ENCODE results near the gene SLAMF8. TPM values are rescaled to one million over a fixed set of nuclear protein-coding genes. Genes with fewer than 3 reads are reported as not detected.

SLAMF8 gene
- total and polyA plus RNA-seq, 2 of the 8 experiments (the other 6 are each of a cell fraction or from before 2014, with no cell fraction given), result not detected

GRCh38 chr1:159804924-159805323, 21.7 kb upstream of the SLAMF8 start:
- no peak overlapping the region for H3K56ac ChIP-seq (replicated peaks; ENCODE audit: insufficient read length, low read depth, low read length)
- no peak overlapping the region for H2BK12ac ChIP-seq (ENCODE audit: low read depth, low read length)
- H3K4me2 ChIP-seq (ENCODE audit: insufficient read depth in 1 of 2, low read depth in 2 of 2, low read length in 2 of 2), result no peak overlapping the region
- H3K4ac ChIP-seq (replicated peaks; ENCODE audit: insufficient read length, low read depth, low read length), result no peak overlapping the region
- peaks cover 3% of the 10 kb centered on the region; the same call in 1 of the 2 replicates for H3K23me2 ChIP-seq (ENCODE audit: low read depth, low read length)
- H3K23ac ChIP-seq (ENCODE audit: insufficient read length), result no peak overlapping the region
- 83% methylated on average over 2 of the region's 2 CpGs; no CpG with 5 or more reads in 1 of the 2 experiments for WGBS, 2 experiments (ENCODE audit: extremely low coverage in 1 of 2, insufficient coverage in 1 of 2, insufficient read length in 1 of 2, insufficient replicate concordance in 2 of 2, low coverage in 1 of 2, low lambda C conversion rate in 2 of 2, missing lambda C conversion rate in 1 of 2)
- no peaks in the 10 kb centered on the region for H4K20me1 ChIP-seq (replicated peaks in 1 of 2; ENCODE audit: control insufficient read depth in 1 of 2, insufficient read depth in 2 of 2, low read length in 2 of 2)
- no peaks in the 10 kb centered on the region for H3K9me3 ChIP-seq (ENCODE audit: insufficient read depth in 2 of 2, low read depth in 1 of 2, low read length in 1 of 2)
- POLR2A ChIA-PET (ENCODE audit: partially characterized antibody), result interaction anchor here (0.7 to 1.8 kb wide), 5 partner anchors 19 to 321 kb away, joined by 3 to 6 read pairs (median 4); no protein-coding TSS in a partner anchor
- no peaks in the 10 kb centered on the region for H3K4me1 ChIP-seq (replicated peaks in 1 of 4; ENCODE audit: control insufficient read depth in 3 of 4, insufficient read depth in 4 of 4, low read length in 3 of 4)
- no peaks in the 10 kb centered on the region for H3K79me1 ChIP-seq (ENCODE audit: low read depth, low read length)
- H3K27ac ChIP-seq (ENCODE audit: low read depth, low read length), result no peak overlapping the region
- CTCF ChIA-PET (ENCODE audit: partially characterized antibody), result interaction anchor here (0.6 to 26.0 kb wide), 14 partner anchors 9 to 673 kb away, joined by 3 to 645 read pairs (median 6); partner anchors contain the start of gene SLAMF8
- H2BK15ac ChIP-seq (ENCODE audit: low read length), result no peak overlapping the region
- H2AK5ac ChIP-seq (ENCODE audit: low read depth, low read length), result no peak overlapping the region
- H2AFZ ChIP-seq (ENCODE audit: low read length), result no peak overlapping the region
- no peak overlapping the region for H4K8ac ChIP-seq (ENCODE audit: extremely low read depth, insufficient read depth, low read length)
- no peaks in the 10 kb centered on the region for H3K27me3 ChIP-seq (replicated peaks in 1 of 4; ENCODE audit: control insufficient read depth in 3 of 4, extremely low read depth in 1 of 4, insufficient read depth in 3 of 4, low read length in 3 of 4)
- H3K14ac ChIP-seq (ENCODE audit: insufficient read length), result no peak overlapping the region
- H2BK20ac ChIP-seq (ENCODE audit: low read length), result no peak overlapping the region
- FAIRE-seq (no peak), DNase-seq (ENCODE audit: low read depth in 1 of 2, low spot score in 2 of 2) (no peak)
- H2BK5ac ChIP-seq (ENCODE audit: low read depth, low read length), result no peak overlapping the region
- no peak overlapping the region for H3K18ac ChIP-seq (ENCODE audit: extremely low read depth, low read length)
- H4K91ac ChIP-seq (replicated peaks; ENCODE audit: insufficient read length, low read length), result no peak overlapping the region
- H3K79me2 ChIP-seq (ENCODE audit: control insufficient read depth in 1 of 2, insufficient read depth in 2 of 2, low read length in 2 of 2), result no peaks in the 10 kb centered on the region
- H3K4me3 ChIP-seq (ENCODE audit: extremely low read depth in 1 of 4, insufficient read depth in 2 of 4, low read depth in 3 of 4, low read length in 4 of 4), result no peak overlapping the region
- no peak overlapping the region for H4K5ac ChIP-seq (ENCODE audit: insufficient read length, low read depth, low read length)
- H2BK120ac ChIP-seq (replicated peaks; ENCODE audit: low read depth, low read length), result no peak overlapping the region
- no peaks in the 10 kb centered on the region for H3K36me3 ChIP-seq (ENCODE audit: control insufficient read depth in 2 of 4, insufficient read depth in 4 of 4, low read length in 3 of 4)
- H3K9ac ChIP-seq (replicated peaks in 1 of 4; ENCODE audit: extremely low read depth in 1 of 4, low read depth in 3 of 4, low read length in 3 of 4), result no peak overlapping the region
- no peak for TF ChIP-seq SIRT6 (IDR thresholded peaks at IDR 0.05; ENCODE audit: low read length)
- TF ChIP-seq TAF1 (IDR thresholded peaks at IDR 0.05; ENCODE audit: low read depth, low read length), result no peak
- TF ChIP-seq RXRA (IDR thresholded peaks at IDR 0.05; ENCODE audit: insufficient read depth, low read depth, low read length), result no peak
- TF ChIP-seq POU5F1 (IDR thresholded peaks at IDR 0.05; ENCODE audit: low read depth, low read length), result no peak
- TF ChIP-seq TAF7 (optimal IDR thresholded peaks at IDR 0.05; ENCODE audit: borderline replicate concordance, low read depth, low read length), result no peak
- TF ChIP-seq, protein P1, sequence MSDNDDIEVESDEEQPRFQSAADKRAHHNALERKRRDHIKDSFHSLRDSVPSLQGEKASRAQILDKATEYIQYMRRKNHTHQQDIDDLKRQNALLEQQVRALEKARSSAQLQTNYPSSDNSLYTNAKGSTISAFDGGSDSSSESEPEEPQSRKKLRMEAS (IDR thresholded peaks at IDR 0.05), result no peak
- TF ChIP-seq EGR1 (IDR thresholded peaks at IDR 0.05; ENCODE audit: borderline replicate concordance, low read depth, low read length), result no peak
- TF ChIP-seq, protein P2, sequence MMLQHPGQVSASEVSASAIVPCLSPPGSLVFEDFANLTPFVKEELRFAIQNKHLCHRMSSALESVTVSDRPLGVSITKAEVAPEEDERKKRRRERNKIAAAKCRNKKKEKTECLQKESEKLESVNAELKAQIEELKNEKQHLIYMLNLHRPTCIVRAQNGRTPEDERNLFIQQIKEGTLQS (IDR thresholded peaks at IDR 0.05; ENCODE audit: insufficient read depth, low read depth, low read length), result no peak
- TF ChIP-seq KDM1A (IDR thresholded peaks at IDR 0.05; ENCODE audit: borderline replicate concordance, low read length), result no peak
- TF ChIP-seq, protein P3, sequence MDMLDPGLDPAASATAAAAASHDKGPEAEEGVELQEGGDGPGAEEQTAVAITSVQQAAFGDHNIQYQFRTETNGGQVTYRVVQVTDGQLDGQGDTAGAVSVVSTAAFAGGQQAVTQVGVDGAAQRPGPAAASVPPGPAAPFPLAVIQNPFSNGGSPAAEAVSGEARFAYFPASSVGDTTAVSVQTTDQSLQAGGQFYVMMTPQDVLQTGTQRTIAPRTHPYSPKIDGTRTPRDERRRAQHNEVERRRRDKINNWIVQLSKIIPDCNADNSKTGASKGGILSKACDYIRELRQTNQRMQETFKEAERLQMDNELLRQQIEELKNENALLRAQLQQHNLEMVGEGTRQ (IDR thresholded peaks at IDR 0.05; ENCODE audit: low read length), result no peak
- no peak for TF ChIP-seq CHD2 (IDR thresholded peaks at IDR 0.05; ENCODE audit: low read length)
- TF ChIP-seq EZH2 (IDR thresholded peaks at IDR 0.05; ENCODE audit: low read depth, low read length, severe bottlenecking), result no peak
- TF ChIP-seq ASH2L (IDR thresholded peaks at IDR 0.05; ENCODE audit: low read length), result no peak
